NOMO-1 treated with DMSO at 0.1 percent for 48 hours (cell line): ENCODE results near the gene WNT2.

Experiments used
- DNase-seq: peaks from one replicate; lab custom pipeline; 2025; ENCODE audit not compliant: unreplicated experiment; lab: John Stamatoyannopoulos, UW

WNT2 gene

GRCh38 chr7:117322741-117323304 is at the start of gene WNT2:
TSS of gene WNT2 (minus strand) at chr7:117323058. CDS start at chr7:117322989, 69 bp downstream.
- DNase-seq, result no peak

- no peak for DNase-seq
These were observed 49.2 kb upstream of the WNT2 start for GRCh38 chr7:117372073-117372472.

GRCh38 chr7:117364339-117365080 is 41.7 kb upstream of the WNT2 start:
- no peak for DNase-seq

- no peak for DNase-seq
These were observed 39.5 kb upstream of the WNT2 start for GRCh38 chr7:117362294-117362888.

GRCh38 chr7:117350027-117350426 is 27.2 kb upstream of the WNT2 start:
- no peak for DNase-seq

- no peak for DNase-seq
These were observed 26.7 kb upstream of the WNT2 start for GRCh38 chr7:117349570-117349969.

- DNase-seq, result no peak
These were observed 25.3 kb upstream of the WNT2 start for GRCh38 chr7:117347962-117348672.

GRCh38 chr7:117347480-117347879 is 24.6 kb upstream of the WNT2 start:
- DNase-seq, result no peak

GRCh38 chr7:117346161-117346560 is 23.3 kb upstream of the WNT2 start:
- DNase-seq, result no peak

GRCh38 chr7:117338020-117338419 is 15.2 kb upstream of the WNT2 start:
- DNase-seq, result no peak

- no peak for DNase-seq
These were observed 10.3 kb upstream of the WNT2 start for GRCh38 chr7:117333168-117333567.

- DNase-seq, result no peak
These were observed 9.2 kb upstream of the WNT2 start for GRCh38 chr7:117332031-117332430.

- DNase-seq, result no peak
These were observed 3.0 kb upstream of the WNT2 start for GRCh38 chr7:117325836-117326235.

- DNase-seq, result no peak
These were observed 2.1 kb upstream of the WNT2 start for GRCh38 chr7:117324960-117325359.

GRCh38 chr7:117323851-117324711 is 1.2 kb upstream of the WNT2 start:
- no peak for DNase-seq

- no peak for DNase-seq
These were observed 520 bp upstream of the WNT2 start for GRCh38 chr7:117323305-117323850.

- no peak for DNase-seq
These were observed 2.3 kb downstream of the WNT2 start for GRCh38 chr7:117320523-117320922.

- no peak for DNase-seq
These were observed 3.7 kb downstream of the WNT2 start for GRCh38 chr7:117319181-117319580.

GRCh38 chr7:117313582-117313981 is 9.3 kb downstream of the WNT2 start:
- no peak for DNase-seq
